HG02840 (cell line): Measurements from ENCODE around the gene NMT2.

Source experiments
- ATAC-seq: cut with Tn5 transposase; IDR thresholded peaks from one replicate; pipeline ENCODE4 v1.9.1; 2021; ENCODE audit warnings: mild to moderate bottlenecking, moderate library complexity, moderate number of reproducible peaks; ENCODE audit not compliant: unreplicated experiment, low FRiP score

The NMT2 gene

GRCh38 chr10:15147594-15148392 lies 20.7 kb downstream of the NMT2 start:
- no peak for ATAC-seq

DNA sequence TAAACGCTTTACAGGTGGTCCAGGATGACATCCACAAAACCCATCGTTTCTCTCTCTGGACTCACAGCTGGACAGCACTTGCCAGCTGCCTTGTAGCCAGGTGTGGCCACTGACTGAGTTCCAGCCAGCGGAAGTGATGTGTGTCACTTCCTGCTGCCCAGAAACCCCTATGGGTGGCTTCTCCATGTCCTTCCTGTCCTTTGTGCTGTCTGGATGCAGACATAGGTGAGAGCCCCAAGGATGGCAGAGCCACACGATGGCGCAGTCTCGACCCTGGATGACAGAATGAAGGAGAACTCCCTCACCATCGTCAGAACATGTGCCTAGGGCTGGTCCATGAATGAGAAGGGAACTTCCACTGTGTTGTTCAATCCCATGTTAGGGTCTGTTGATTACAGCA lies 22.1 kb downstream of the NMT2 start:
- ATAC-seq = no peak

DNA sequence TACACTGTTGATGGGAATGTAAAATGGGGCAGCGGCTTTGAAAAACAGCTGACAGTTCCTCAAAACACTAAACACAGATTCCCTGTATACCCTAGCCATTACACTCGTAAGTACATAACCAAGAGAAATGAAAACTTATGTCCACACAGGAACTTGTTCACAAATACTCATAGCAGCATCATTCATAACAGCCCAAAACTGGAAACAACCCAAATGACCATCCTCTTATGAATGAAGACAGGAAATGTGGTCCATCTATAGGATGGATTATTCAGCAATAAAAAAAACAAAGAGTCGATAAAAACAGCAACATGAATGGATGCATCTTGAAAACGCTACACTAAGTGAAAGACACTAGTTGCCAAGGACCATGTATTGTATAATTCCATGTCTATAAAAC lies 23.7 kb downstream of the NMT2 start:
- no peak for ATAC-seq

- peak; percentile 69 for ATAC-seq
Measured at GRCh38 chr10:15141136-15142054, 27.1 kb downstream of the NMT2 start.

- no peak for ATAC-seq
Measured at GRCh38 chr10:15140698-15141097, 27.8 kb downstream of the NMT2 start.

DNA sequence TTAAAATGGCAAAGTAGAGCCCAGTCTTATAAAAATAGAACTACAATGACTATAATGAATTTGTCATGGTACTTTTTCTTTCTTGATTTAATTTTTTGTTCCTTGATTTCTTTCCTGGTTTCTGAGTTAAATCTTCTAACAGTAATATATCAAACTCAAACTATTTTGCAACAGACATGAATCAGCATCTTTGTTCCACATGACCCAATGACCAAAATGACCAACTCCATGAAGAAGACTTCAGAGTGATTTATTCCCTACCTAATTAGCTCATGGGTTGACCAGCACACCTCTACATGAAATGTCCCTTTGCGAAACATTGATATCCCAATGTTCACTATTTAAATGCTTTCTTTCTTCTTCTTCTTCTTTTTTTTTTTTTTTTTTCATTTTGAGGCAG lies 30.9 kb downstream of the NMT2 start:
- ATAC-seq = no peak

DNA sequence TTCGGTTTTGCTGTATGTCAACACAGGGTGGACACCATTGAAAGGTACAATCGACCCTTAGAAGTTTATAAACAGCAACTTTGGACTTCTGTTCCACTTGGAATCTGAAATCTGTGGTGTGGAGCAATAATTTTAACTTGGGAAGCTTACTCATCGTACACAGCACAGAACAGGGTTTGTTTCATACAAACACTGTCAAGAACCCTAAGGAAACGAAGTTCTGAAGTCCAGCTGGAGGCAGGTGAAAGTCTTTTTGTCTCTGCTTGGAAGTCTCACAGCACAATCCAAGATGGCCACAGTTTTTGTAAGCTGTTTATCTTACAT lies 31.5 kb downstream of the NMT2 start:
- ATAC-seq = no peak

DNA sequence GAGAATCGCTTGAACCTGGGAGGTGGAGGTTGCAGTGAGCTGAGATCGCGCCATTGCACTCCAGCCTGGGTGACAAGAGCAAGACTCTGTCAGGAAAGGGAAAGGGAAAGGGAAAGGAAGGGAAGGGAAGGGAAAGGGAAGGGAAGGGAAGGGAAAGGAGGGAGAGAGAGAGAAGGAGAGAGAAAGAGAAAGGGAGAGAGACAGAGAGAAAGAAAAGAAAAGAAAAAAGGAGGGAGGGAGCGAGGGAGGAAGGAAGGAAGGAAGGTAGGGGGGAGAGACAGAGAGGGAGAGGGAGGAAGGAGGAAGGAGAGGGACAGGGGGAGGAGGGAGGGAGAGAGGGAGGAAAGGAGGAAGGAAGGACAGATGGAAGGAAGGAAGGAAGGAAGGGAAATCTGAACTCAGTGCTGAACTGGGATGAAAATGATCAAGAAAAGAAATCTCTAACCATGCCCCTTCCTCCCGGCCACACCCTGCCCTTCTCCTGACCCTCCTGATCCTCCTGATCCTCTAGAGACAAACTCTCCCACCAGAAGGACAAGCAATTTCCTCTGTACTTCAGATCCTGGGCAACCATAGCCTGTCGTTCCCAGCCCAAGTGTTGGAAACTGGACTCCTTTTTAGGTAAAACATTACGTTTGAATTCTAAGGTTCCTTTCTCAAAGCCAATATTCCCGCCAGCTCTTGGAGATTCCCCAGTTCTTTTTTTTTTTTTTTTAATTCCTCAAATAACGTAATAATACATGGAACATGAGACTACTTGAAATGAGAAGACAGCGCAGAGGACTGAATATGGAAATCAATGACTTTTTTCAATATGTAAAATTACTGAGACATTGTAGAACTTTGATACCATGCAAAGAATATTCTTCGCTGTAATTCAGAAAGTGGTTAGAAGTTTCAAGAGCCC lies 32.1 kb downstream of the NMT2 start:
- ATAC-seq = no peak

GRCh38 chr10:15131330-15131729 lies 37.2 kb downstream of the NMT2 start:
- ATAC-seq = no peak

DNA sequence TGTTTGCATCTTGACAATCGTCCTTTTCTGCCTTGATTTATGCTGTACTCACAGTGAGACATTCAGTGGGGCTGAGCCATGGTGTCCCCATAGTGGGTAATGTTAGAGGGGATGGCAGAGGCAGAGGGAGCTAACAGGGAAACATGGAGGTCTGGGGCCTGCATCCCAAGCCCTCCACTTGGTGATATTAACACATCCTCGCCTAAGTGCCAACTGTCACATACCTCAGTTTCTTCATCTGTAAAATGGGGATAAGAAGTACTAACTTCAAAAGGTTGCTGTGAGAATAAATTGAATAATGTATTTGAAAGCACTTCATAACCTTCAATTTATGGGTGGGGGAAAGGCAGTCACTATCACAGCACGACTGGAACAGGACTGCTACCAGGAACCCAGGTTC lies 43.6 kb downstream of the NMT2 start:
- ATAC-seq = no peak

- no peak for ATAC-seq
Measured at GRCh38 chr10:15124190-15124589, 44.3 kb downstream of the NMT2 start.

- ATAC-seq = no peak
Measured at GRCh38 chr10:15123749-15124184, 44.7 kb downstream of the NMT2 start.

- peak; percentile 81 for ATAC-seq
Measured at GRCh38 chr10:15122477-15123030, 45.9 kb downstream of the NMT2 start.

DNA sequence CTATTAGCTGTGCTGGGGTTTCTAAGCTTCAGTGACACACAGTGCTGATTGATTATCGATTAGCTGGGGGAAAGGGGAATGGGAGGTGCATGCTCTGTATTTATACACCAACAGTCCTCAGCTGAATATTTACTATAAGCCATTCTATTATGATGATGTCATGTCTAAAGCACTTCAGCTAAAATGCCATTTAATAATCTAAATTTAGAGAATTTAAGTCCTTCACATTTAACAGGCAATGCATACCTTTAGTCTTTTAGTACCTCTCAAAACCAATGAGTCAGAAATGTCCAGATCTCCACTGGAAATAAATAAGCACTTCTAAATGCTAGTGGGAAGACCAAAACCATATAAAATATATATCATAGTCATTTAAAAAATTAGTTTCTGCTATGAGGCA lies 46.8 kb downstream of the NMT2 start:
- ATAC-seq = no peak

GRCh38 chr10:15120523-15120922 lies 48.0 kb downstream of the NMT2 start:
- no peak for ATAC-seq

DNA sequence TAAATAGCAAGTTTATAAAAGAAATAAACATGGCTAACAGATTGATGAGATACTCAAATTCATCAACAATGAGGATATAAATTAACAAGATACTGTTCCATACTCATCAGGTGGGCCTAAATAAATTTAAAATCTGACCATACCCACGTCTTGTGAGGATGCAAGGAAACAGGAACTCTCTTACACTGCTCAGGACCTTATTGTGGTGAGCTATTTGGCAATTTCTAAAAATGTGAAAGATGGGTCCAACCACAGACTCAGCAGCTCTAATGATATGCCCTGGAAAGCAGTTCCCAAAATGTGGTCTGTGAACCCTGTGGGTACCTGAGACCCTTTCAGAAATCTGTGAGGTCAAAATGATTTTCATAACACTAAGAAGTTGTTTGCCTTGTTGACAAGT lies 49.9 kb downstream of the NMT2 start:
- no peak for ATAC-seq

GRCh38 chr10:15116225-15116624 lies 52.3 kb downstream of the NMT2 start:
- ATAC-seq = no peak

DNA sequence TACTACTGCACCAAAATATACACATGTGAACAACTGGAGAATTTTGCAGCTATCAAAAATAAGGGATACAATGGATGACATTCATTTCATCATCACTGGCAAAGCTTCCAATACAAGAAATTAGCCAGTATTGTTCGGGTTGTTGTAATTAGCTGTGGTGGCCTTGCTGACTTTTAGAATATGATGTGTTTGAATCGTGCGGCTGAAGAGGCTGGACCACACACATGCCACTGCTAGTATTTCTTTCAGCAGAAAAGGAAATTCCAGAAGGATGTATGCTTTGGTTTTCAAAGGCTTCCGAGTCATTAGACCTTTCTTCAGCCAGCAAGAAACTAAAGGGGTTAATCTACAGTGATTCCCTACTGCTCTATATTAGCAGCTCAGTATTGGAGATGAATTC lies 54.7 kb downstream of the NMT2 start:
- ATAC-seq = no peak

- no peak for ATAC-seq
Measured at GRCh38 chr10:15112657-15113056, 55.8 kb downstream of the NMT2 start.

GRCh38 chr10:15106352-15107013 lies 62.0 kb downstream of the NMT2 start:
- ATAC-seq = no peak
